ENCODE measurements around the gene AZIN2.

DNA sequence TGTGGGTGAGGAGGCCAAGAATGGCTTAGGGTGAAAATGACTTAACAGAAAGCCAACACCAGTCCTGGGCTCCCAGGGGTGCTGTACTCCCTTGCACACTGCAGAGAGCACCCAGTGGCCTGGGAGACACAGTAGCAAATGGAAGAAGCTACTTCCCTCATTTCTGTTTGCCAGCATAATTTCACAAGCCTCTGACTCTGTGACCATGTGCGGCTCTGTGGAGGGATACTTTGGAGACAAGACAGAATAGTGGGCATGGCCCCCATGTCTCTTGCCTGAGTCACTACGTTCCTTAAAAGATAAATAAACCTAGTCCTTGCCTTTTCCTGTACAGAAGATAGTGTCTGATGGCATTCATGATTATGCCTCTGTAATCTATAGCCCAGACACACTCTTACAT, 62.7 kb downstream of the AZIN2 start:
- TF ChIP-seq, protein P1, sequence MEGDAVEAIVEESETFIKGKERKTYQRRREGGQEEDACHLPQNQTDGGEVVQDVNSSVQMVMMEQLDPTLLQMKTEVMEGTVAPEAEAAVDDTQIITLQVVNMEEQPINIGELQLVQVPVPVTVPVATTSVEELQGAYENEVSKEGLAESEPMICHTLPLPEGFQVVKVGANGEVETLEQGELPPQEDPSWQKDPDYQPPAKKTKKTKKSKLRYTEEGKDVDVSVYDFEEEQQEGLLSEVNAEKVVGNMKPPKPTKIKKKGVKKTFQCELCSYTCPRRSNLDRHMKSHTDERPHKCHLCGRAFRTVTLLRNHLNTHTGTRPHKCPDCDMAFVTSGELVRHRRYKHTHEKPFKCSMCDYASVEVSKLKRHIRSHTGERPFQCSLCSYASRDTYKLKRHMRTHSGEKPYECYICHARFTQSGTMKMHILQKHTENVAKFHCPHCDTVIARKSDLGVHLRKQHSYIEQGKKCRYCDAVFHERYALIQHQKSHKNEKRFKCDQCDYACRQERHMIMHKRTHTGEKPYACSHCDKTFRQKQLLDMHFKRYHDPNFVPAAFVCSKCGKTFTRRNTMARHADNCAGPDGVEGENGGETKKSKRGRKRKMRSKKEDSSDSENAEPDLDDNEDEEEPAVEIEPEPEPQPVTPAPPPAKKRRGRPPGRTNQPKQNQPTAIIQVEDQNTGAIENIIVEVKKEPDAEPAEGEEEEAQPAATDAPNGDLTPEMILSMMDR (IDR thresholded peaks at IDR 0.05) = no peak
- TF ChIP-seq POLR2A (IDR thresholded peaks at IDR 0.05) = no peak

Data from adrenal gland (tissue), 5 donors.